ENCODE measurements around the gene SMG6.
A peak's percentile ranks its signal among the peaks of the same experiment; 100 is the strongest.

The SMG6 gene

DNA sequence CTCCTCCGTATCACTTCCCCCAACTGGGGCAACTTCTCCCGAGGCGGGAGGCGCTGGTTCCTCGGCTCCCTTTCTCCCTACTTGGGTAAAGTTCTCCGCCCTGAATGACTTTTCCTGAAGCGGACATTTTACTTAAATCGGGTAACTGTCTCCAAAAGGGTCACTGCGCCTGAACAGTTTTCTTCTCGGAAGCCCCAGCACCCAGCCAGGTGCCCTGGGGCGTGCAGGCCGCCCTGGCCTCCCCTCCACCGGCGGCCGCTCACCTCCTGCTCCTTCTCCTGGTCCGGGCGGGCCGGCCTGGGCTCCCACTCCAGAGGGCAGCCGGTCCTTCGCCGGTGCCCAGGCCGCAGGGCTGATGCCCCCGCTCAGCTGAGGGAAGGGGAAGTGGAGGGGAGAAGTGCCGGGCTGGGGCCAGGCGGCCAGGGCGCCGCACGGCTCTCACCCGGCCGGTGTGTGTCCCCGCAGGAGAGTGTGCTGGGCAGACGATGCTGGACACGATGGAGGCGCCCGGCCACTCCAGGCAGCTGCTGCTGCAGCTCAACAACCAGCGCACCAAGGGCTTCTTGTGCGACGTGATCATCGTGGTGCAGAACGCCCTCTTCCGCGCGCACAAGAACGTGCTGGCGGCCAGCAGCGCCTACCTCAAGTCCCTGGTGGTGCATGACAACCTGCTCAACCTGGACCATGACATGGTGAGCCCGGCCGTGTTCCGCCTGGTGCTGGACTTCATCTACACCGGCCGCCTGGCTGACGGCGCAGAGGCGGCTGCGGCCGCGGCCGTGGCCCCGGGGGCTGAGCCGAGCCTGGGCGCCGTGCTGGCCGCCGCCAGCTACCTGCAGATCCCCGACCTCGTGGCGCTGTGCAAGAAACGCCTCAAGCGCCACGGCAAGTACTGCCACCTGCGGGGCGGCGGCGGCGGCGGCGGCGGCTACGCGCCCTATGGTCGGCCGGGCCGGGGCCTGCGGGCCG, 247.1 kb downstream of the SMG6 start:
- no peak for DNase-seq

DNA sequence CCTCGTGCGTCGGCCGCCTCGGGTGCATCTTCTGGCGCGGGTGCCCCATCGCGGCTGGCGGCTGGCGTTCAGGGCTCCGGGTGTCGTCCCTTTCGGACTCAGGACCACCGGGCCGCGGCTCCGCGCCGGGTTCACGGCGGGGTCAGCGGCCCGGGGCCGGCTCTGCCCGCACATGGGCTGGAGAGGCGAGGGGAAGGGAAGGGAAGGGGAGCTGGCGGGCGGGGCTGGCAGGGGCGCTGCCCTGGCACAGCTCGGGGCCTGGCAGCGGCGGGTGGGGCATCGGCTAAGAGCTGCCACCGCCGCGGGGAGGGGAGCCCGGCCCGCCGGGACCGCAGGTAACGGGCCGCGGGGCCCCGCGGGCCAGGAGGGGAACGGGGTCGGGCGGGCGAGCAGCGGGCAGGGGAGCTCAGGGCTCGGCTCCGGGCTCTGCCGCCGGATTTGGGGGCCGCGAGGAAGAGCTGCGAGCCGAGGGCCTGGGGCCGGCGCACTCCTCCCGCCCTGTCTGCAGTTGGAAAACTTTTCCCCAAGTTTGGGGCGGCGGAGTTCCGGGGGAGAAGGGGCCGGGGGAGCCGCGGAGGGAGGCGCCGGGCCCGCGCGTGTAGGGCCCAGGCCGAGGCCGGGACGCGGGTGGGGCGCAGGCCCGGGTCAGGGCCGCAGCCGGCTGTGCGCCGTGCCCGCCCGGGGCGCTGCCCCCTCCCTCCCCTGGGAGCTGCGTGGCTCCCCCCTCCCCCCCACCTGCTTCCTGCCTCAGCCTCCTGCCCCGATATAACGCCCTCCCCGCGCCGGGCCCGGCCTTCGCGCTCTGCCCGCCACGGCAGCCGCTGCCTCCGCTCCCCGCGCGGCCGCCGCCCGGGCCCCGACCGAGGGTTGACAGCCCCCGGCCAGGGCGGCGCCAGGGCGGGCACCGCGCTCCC, 248.0 kb downstream of the SMG6 start:
- no peak for DNase-seq

DNA sequence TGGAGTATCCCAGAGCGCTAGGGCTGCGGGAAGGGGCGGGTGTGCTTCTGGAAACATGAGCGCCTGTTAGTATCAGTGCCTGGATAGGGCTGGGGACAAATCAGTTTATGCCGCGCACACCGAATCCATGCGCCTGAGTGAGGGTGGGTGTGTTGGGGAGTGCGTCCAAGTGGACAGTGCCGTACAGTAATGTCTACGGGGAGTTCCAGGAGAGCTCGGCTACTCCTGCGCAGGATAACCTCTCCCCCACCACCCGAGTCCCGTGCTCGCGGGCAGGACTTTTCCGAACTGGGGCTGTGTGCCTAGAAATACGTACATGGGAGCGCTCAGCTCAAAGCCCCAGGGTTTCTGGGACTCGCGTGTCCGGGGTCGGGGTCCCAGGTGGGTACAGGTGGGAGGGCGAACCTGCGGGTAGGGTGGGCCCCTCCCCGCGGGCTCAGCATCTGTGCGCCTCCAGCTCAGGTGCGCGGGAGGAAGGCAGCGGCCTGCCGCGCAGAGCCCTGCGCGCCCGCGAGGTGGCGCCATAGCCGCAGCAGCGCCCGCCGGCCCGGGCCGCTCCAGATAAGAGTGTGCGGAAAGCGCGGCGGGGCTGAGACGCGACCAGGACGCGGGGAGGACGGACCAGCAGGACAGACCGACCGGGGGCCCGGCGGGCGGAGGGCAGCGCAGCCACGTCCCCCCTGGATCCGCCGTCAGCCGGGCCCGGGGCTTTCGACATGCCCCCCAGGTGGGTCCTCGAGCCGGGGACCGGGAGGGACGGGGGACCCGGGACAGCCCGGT, 248.9 kb downstream of the SMG6 start, which contains the start of gene HIC1:
Gene HIC1, plus strand, starts transcription at position 592 of the 780 bp plus-strand sequence. CDS start 1,588 bp downstream, outside the sequence.
- peak; percentile 58 for DNase-seq

DNA sequence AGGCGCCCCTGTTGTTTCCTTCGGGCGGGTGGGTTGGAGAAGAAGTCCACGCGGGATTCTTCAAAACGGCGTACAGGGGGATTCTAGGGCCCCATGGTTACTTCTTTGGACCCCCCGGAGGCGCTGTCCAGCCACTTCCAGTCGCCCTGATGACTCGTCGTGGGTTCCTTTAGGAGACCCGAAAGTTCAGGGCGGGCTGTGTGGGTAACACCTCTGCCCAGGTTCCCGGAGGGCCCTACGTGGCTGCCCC, 249.4 kb downstream of the SMG6 start:
- no peak for DNase-seq

DNA sequence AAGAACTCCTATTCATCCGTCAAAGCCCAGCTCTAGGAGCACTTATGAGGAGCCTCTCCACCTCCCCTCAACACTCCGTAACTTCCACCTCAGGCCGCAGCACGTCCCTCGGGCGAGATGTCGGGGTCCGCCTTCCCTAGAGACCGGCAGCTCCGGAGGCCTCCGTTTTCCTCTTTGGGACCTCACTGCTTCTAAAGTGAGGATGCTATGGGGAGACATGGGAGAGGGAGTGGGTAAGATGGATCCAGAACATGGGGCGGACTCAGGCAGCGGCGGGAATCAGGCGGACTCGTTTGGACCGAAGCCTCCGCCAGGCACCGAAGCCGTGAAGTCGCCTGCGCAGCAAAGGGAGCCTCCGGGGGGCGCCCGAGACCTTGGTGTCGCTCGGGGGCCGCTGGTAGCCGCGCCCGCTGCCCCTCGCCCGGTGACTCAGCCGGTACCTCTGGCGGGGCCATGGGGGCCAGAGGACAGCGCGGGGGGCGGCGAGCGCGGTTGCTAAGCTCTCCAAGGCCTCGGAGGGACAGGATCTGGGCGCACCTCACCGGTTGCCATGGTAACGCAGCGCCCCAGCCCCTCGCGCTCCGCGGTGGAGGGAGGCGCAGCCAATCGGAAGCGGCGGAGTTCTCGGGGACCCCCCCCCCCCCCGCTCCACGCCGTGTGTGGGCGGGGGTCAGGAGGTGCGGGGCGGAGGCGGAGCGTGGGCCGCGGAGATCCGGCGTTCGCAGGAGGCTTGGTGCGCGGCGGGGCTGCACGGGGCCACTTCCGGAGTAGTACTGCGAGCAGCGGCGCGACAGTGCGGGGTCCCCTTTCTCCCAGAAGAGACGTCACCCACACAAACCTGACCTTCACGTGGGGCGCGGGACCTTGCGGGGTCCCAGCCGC, 250.0 kb downstream of the SMG6 start:
- peak; percentile 52 for DNase-seq

DNA sequence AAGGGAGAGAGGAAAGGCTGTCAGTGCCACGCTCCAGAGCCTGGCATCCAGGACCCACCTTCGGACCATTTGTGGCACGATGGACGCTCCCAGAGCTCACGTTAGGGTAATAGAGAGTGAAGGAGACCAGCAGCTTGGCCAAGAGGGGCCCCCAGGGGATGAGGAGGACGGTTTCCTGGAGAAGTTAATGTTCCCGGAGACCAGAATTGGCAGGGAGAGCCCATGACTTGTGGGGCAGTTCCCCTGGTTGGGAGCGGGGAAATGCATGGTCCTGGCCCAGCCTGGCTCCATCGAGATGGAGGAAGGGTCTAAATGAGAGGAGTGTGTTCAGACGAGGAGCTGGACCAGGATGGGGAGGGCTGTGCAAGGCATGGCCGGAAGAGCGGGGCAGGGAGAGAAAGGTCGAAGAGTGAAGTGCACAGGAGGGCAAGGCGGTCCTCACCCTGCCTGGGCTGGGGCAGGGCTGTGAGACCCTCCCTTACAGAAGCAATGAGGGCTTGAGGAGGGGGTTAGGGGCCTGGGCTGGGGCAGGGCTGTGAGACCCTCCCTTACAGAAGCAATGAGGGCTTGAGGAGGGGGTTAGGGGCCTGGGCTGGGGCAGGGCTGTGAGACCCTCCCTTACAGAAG, 251.5 kb downstream of the SMG6 start:
- DNase-seq = no peak

DNA sequence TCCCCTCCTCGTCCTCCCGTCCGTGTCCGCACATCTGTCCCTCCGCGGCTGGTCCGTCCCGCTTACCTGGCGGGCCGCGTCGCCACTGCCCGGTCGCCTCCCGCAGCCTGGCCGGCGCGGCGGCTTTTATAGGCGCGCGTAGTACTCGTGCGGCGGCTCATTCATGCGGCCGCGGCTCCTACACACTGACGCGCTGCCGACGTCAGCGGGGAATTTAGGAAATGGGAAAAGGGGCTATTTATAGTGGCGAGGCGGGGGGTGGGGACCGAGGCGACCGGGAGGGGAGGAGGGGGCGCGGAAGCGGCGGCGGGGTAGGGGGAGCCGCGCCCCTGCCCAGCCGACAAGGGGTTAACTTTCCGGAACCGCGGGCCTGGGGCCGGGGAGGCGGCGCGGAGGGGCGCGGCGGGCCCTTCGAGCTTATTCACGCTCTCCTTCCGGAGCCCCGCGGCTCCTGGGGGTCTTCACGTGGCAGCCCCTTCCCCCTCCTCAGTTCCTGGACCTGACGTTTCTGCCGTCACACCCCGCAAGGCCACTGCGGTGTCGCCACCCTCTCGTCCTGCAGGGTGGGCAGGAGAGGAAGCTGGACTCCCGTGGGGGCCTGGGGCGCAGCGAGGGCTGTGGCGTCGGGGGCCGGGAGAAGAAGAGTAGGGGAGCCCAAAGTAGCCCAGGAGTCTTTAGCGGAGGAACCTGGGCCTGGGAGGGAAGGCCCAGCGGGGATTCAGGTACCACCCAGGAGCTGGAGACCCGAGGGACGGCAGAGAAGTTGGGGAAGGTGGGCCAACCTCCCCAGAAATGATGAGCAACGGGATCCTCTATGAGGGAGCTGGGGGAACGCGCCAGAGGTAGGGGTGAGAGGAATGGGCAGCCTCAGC, 252.3 kb downstream of the SMG6 start:
- DNase-seq = no peak

DNA sequence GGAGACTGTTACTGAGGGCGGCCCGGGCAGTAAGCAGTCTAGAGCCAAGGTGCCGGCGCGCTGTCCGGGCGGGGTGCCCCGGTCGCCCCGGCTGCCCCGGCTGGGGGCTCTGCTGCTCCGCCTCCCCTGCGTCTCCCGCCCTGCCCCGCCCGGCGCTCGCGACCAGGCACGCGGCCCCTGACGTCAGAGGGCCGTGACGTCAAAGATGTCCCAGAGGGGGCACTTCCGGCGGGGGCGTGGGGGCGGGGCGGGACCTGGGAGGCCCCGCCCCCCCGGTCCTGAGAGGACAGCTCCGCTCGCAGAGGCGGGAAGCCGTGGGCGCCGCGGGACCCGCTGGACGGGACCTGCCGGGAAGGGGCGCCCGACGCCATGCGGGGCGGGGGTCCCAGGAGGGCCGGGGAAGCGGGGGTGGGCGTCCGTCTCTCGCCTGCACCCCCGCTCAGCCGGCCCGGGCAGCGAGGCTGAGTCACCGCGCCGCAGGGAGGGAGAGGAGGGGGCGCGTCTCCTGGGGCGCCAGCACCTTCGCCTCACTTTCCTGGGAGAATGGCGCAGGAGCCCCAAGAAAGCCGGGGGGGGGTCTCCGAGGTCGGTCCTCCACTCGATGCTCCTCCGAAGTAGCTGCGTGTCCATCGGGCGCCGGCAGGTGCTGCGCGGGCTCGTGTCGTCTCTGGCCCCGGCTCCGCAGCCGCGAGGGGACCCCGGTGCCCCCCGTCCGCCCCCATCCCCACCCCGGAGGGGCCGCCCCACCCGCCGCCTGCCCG, 253.1 kb downstream of the SMG6 start:
- DNase-seq = peak; percentile 46

DNA sequence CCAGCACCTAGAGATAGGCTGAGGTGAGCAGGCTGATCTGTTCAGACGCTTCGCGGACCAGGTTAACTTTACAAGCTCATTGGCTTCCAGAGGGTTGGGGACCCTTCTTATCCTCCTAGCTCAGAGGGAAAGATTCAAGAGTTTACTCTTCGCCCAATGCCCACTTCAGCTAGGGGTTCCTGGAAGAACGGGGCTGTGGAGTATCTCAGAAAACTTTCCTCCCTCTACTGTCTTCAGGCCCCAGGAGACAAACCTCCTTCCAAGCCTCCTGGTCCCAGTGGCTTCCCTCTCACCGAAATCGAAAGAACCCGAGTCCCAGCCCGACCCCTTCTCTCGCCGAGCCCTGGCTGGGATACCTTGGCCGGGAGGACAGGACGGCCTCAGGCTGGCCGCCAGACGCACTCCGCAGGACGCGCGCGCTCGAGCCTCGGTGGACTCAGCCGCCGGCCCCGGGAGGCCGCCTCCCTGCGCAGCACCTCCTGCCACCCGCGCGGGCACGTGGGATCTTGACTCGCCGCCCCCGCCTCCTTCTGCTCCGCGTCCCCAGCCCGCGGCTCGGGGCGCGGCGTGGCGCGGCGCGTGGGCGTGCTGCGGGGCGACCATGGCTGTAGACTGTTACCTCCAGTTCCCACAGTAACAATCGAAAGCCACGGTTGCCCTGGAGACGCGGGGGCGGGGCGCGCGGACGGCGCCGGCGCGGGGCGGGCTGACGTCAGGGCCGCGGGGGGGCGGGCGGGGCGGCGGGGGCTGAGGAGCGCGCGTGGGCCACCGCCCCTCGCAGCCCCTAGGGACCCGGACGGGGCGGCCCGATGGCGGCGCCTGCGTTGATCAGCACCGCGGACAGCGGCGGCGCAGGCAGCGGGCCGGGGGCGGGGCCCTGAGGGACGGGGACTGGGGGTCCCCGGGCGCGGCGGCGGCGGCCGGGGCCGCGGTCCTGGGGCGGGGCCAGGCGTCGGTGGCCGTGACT, 254.0 kb downstream of the SMG6 start:
- DNase-seq = peak; percentile 65

DNA sequence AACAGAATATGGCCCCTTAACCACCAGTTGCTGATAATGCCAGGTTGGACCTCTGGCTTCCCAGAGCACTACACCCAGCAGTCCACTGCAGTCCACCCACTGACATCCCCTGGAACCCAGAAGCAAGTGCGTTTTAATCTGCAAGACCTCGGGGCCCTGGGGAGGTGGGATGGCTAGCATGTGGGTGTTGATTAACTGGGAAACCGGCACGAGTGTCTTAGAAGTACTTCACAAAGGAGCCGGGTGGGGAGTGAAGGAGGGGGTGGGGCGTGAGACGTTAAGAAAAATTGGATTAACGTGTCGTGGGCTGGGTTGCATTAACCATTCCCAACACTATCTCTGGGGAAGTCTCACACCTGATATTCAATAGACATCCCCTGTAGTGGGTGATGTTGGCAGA, 254.8 kb downstream of the SMG6 start:
- no peak for DNase-seq

DNA sequence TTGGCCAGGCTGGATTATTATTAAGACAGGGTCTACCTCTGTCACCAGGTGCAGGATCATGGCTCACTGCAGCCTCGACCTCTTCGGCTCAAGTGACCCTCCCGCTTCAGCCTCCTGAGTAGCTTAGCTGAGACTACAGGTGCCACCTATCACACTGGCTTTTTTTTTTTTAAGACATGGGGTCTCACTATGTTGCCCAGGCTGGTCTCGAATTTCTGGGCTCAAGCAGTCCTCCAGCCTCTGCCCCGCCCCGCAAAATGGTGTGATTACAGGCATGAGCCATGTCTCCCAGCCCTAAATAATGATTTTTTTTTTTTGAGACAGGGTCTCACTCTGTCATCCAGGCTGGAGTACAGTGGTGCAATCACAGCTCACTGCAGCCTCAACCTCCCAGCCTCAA, 256.0 kb downstream of the SMG6 start:
- no peak for DNase-seq

DNA sequence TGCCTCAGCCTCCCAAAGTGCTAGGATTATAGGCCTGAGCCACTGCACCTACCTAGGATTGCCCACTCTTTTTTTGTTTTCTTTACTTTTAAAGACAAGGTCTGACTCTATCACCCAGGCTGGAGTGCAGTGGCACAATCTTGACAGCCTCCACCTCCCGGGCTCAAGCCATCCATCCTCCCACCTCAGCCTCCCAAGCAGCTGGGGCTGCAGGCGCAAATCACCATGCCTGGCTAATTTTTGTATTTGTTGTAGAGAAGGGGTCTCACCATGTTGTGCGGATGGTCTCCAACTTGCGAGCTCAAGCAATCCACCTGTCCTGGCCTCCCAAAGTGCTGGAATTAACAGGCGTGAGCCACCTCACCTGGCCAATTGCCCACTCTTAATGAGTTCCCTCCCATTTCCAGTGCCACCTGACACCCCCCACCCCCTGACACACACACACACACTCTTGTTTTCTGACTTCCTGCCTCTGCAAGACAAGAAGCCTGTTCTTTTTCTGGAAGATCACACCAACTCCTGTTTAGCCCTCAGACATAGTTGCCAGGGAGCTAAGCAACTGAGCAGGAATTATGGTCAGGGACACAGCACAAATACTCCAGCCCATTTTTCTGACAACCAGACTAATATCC, 259.2 kb downstream of the SMG6 start:
- no peak for DNase-seq

DNA sequence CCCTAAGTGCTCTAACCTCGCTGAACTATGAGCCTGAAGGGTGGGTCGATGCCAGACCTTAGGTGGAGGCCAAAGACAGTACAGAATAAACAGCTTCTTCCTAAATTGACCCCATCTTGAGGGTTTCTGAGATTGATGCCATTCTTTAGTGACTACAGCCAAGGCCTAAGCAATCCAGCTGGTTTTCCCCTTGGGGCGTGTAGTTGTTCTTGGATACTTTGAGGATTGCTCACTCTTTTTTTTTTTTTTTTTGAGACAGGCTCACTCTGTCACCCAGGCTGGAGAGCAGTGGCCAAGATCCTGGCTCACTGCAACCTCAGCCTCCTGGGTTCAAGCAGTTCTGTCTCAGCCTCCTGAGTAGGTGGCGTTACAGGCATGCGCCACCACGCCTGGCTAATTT, 259.8 kb downstream of the SMG6 start:
- no peak for DNase-seq

DNA sequence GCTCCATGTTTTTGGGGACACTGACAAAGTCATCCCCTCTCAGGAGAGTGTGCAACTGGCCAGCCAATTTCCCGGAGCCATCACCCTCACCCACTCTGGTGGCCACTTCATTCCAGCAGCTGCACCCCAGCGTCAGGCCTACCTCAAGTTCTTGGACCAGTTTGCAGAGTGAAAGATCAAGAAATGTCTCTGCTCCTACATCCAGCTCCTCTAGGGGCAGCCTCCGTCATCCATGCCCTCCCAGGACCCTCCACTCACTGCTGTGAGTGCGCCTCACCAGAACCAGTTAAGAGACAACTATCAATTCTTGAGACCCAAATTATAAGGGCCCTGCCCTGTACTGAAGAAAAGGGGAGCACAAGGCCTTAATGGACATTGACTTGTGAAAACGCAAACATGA, 260.7 kb downstream of the SMG6 start:
- no peak for DNase-seq

DNA sequence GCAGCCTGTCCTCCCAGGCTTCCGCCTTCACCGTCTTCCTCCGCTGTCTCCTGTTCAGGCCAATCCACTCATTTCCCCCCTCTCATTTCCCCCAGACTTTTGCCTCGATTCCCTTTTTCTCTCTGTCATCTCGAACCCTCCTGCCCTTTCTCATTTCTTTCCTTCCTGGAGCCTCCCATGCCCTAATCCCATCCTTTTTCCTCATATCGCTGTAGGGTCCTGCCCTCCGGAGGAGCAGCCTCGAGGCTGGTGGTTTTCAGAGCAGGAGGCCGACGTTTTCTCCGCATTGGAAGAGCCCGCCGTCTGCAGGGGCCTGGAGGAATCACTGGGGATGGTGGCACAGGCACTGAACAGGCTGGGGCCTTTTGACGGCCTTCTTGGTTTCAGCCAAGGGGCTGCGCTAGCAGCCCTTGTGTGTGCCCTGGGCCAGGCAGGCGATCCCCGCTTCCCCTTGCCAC, 261.2 kb downstream of the SMG6 start:
- DNase-seq = no peak

DNA sequence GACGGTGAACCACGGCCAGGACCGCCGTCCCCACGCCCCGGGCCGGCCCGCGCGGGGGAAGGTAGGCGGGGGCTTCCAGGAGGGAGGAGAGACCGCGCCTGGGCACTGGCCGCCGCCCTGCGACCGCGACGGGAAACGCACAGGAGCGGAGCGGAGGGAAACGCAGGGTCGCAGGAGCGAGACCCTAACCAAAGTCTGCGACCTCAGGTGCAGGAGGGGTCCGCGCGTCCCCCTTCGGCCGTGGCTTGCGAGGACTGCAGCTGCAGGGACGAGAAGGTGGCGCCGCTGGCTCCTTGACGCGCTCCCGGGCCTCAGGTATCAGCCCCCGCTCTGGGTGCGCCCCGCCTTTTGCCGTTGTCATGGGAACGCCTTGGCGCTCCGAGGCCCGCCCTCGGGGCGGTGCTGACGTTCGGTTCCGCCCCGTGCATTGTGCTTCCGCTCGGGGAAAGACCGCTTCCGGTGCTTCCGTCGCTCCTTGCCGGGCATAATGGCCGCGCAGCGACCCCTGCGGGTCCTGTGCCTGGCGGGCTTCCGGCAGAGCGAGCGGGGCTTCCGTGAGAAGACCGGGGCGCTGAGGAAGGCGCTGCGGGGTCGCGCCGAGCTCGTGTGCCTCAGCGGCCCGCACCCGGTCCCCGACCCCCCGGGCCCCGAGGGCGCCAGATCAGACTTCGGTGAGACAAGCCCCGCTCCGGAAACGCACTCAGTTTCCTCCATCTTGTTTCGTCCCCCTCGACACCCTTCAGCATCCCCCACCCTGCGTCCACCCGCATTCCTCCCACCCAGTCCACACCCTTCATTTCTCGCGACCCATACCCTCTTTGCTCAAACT, 261.8 kb downstream of the SMG6 start, which contains the start of gene OVCA2:
Gene OVCA2, plus strand, starts transcription at position 462 of the 829 bp plus-strand sequence. Its CDS starts 26 bp downstream, at position 488.
- DNase-seq = peak; percentile 95

All from DMS79 treated with DMSO at 0.1 percent for 48 hours (cell line).